GM12878 (cell line): ENCODE measurements around the gene KRTAP5-6. TPM values are rescaled to one million over a fixed set of nuclear protein-coding genes. Genes with fewer than 3 reads are reported as not detected.

Experiments
- ATAC-seq: fragments of 200-7000 bp; cut with Tn5 transposase; 3 replicates; pipeline ENCODE4 v1.9.1; 2020; ENCODE audit warnings: mild to moderate bottlenecking, moderate library complexity
- BruUV-seq: library from RNA; stranded (reverse); fragments of 400-500 nt; replicated peaks from 2 replicates; lab custom pipeline; 2021; lab: Mats Ljungman, UMichigan
- CTCF ChIA-PET: fragments of 300-600 bp; sonication (Branson Sonifier 250); formaldehyde crosslinking; extraction: SDS; loops from one replicate; lab custom pipeline; 2021; ENCODE audit warnings: inconsistent platforms; lab: Yijun Ruan, JAX
- POLR2A ChIA-PET: fragments of 350-600 bp; formaldehyde crosslinking; extraction: SDS; loops from one replicate; lab custom pipeline; 2021; ENCODE audit warnings: inconsistent platforms; lab: Charles Lee
- RAD21 ChIA-PET: fragments of 300-600 bp; sonication (Branson Sonifier 250); formaldehyde crosslinking; loops from one replicate; lab custom pipeline; 2023; ENCODE audit warnings: antibody characterized with exemption; ENCODE audit not compliant: unreplicated experiment; lab: Charles Lee
- SMC1A ChIA-PET: fragments of 300-600 bp; sonication (Branson Sonifier 250); formaldehyde crosslinking; loops from one replicate; lab custom pipeline; 2023; ENCODE audit not compliant: unreplicated experiment, uncharacterized antibody; lab: Charles Lee
- DNase-seq: peaks from one replicate; pipeline ENCODE4 v3.0.0-alpha.2; 2011; ENCODE audit warnings: low read depth, low spot score
- FAIRE-seq: peaks from 3 replicates; lab custom pipeline; 2011; peaks lifted over from hg19 to GRCh38; lab: Jason Lieb, UNC
- H2AFZ ChIP-seq: 2 replicates; pipeline ENCODE4 v1.6.0; 2011; ENCODE audit warnings: low read depth, low read length, control low read depth; ENCODE audit not compliant: control insufficient read depth
- H3K27ac ChIP-seq: 2 replicates; pipeline ENCODE4 v1.5.1; 2011; ENCODE audit warnings: control low read depth; ENCODE audit not compliant: control insufficient read depth, insufficient read depth
- H3K27me3 ChIP-seq, 2 experiments: replicated peaks in 1 of 2; 2 replicates each; pipeline versions ENCODE4 v1.6.0 to v1.6.1; 2011; ENCODE audit warnings: low read length in 1 of 2; ENCODE audit not compliant: control insufficient read depth in 2 of 2, insufficient read depth in 2 of 2
- H3K36me3 ChIP-seq, 2 experiments: 2 replicates each; pipeline ENCODE4 v1.5.1; 2011; ENCODE audit warnings: low read length in 1 of 2; ENCODE audit not compliant: control insufficient read depth in 2 of 2, insufficient read depth in 2 of 2
- H3K4me1 ChIP-seq: 2 replicates; pipeline ENCODE4 v1.6.1; 2011; ENCODE audit warnings: mild to moderate bottlenecking, low read length, moderate library complexity, mixed read lengths; ENCODE audit not compliant: control insufficient read depth, insufficient read depth
- H3K4me2 ChIP-seq: 2 replicates; pipeline ENCODE4 v1.6.0; 2011; ENCODE audit warnings: control low read depth; ENCODE audit not compliant: control insufficient read depth, insufficient read depth
- H3K4me3 ChIP-seq: fragments of 200-600 bp; sonication (generic); 2 replicates; pipeline ENCODE4 v1.5.1; 2016
- H3K79me2 ChIP-seq: 2 replicates; pipeline ENCODE4 v1.6.0; 2011; ENCODE audit warnings: low read length; ENCODE audit not compliant: control insufficient read depth, insufficient read depth
- H3K9ac ChIP-seq: 2 replicates; pipeline ENCODE4 v1.8.0; 2011; ENCODE audit warnings: low read length, control low read depth, mixed read lengths; ENCODE audit not compliant: control insufficient read depth, insufficient read depth
- H3K9me3 ChIP-seq: replicated peaks from 3 replicates; pipeline ENCODE4 v1.5.1; 2011; ENCODE audit warnings: mild to moderate bottlenecking, low read length; ENCODE audit not compliant: control insufficient read depth, insufficient read depth
- H4K20me1 ChIP-seq: 2 replicates; pipeline ENCODE4 v1.6.0; 2011; ENCODE audit not compliant: control insufficient read depth, insufficient read depth
- GABPA ChIP-seq: IDR thresholded peaks from 2 replicates; pipeline ENCODE4 v1.6.1; 2014; ENCODE audit warnings: antibody characterized with exemption, low read depth, mild to moderate bottlenecking, inconsistent platforms
- NBN ChIP-seq: fragments of 450-650 bp; IDR thresholded peaks from 2 replicates; pipeline ENCODE4 v1.6.1; 2016
- NFYA ChIP-seq: IDR thresholded peaks from 2 replicates; pipeline ENCODE4 v1.6.1; 2011; ENCODE audit warnings: low read depth, mild to moderate bottlenecking, low read length, improper control_type of control experiment, borderline replicate concordance
- RUNX3 ChIP-seq: IDR thresholded peaks from 2 replicates; pipeline ENCODE4 v1.6.1; 2012; ENCODE audit warnings: low read length, inconsistent platforms
- SIX5 ChIP-seq: IDR thresholded peaks from 2 replicates; pipeline ENCODE4 v1.6.1; 2011; ENCODE audit warnings: mild to moderate bottlenecking, low read depth, low read length, moderate library complexity; ENCODE audit not compliant: severe bottlenecking
- SMARCA5 ChIP-seq: fragments of 450-650 bp; IDR thresholded peaks from 2 replicates; pipeline ENCODE4 v1.6.1; 2017; ENCODE audit warnings: mild to moderate bottlenecking
- SP1 ChIP-seq: IDR thresholded peaks from one replicate; pipeline ENCODE4 v1.6.1; 2011; ENCODE audit warnings: low read depth, low read length
- ZNF384 ChIP-seq: IDR thresholded peaks from 2 replicates; pipeline ENCODE4 v1.6.1; 2012; ENCODE audit warnings: low read depth, mild to moderate bottlenecking, low read length, improper control_type of control experiment, borderline replicate concordance
- ZNF622 ChIP-seq: fragments of 450-650 bp; IDR thresholded peaks from 2 replicates; pipeline ENCODE4 v1.6.1; 2017; ENCODE audit warnings: mild to moderate bottlenecking, inconsistent platforms
- WGBS: methylation state at CpG from one replicate; pipeline ENCODE4 v1.1.6; 2016; ENCODE audit warnings: low lambda C conversion rate; ENCODE audit not compliant: insufficient replicate concordance, insufficient coverage; ENCODE audit errors: missing lambda C conversion rate; 5-methylcytosine and 5-hydroxymethylcytosine counted together
- in situ Hi-C: fragments of 300-500 bp; cut with MboI; formaldehyde crosslinking; loops from 9 replicates; pipeline ENCODE4 v1.14.3; 2018; ENCODE audit warnings: mixed read lengths
- intact Hi-C: fragments of 100-400 bp; cut with micrococcal nuclease; formaldehyde crosslinking; loops from one replicate; pipeline ENCODE4 v1.14.2; 2022; ENCODE audit not compliant: unreplicated experiment
- polyA plus RNA-seq, 11 experiments: library from polyadenylated mRNA; depleted of rRNA in 4 of 11; unstranded in 6 of 11; stranded (reverse) in 5 of 11; fragments of >200 nt; fragmentation: Nextera tagmentation in 4 of 11; fragmentation: Illumina TruSeq in 1 of 11; extraction: Ambion mirVana in 4 of 11; extraction: Trizol in 1 of 11; gene quantifications; 1 replicate in 1 of 11; 2 replicates in 10 of 11; pipeline versions ENCODE4 v1.2.1 to v1.2.3, GENCODE V29; 2011 to 2016; ENCODE audit warnings: inconsistent platforms in 2 of 11, missing spikeins in 2 of 11, low read depth in 1 of 11
- total RNA-seq, 4 experiments: library from RNA; depleted of rRNA in 3 of 4; stranded (reverse); fragments of >200 nt in 3 of 4; fragmentation: Illumina TruSeq in 1 of 4; extraction: Trizol in 1 of 4; gene quantifications; 2 replicates each; pipeline versions ENCODE4 v1.2.1 to v1.2.3, GENCODE V29; 2013 to 2021
- TF ChIP-seq, protein P1 (sequence below): fragments of 450-650 bp; IDR thresholded peaks from 2 replicates; pipeline ENCODE4 v1.6.1; 2017; ENCODE audit warnings: mild to moderate bottlenecking, low read depth, inconsistent platforms; ENCODE audit not compliant: poor library complexity, severe bottlenecking

The KRTAP5-6 gene
- total and polyA plus RNA-seq, 10 of the 15 experiments (the other 5 are each of a cell fraction or from before 2014, with no cell fraction given): not detected

DNA sequence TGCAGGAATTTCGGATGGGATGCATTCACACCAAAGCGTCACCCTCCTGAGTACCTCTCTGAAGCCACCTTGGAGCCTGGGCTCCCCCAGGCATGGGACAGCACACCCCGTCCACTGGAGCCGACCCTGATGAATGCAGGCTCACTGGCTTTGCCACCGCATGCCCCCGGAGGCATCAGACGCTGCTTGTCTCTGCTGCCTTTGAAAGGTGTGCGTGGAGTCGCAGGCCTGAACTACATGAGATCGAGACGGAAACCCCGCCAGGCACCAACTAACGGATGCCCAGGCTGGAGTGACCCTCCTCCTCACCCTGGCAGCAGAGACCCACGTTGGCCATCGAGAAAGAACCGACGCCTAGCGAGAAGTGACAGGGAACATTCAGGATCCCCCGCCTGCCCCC is 45.0 kb upstream of the KRTAP5-6 start (continued):
- TF ChIP-seq SP1: no peak
- no peak for TF ChIP-seq NFYA
- TF ChIP-seq NBN: no peak

DNA sequence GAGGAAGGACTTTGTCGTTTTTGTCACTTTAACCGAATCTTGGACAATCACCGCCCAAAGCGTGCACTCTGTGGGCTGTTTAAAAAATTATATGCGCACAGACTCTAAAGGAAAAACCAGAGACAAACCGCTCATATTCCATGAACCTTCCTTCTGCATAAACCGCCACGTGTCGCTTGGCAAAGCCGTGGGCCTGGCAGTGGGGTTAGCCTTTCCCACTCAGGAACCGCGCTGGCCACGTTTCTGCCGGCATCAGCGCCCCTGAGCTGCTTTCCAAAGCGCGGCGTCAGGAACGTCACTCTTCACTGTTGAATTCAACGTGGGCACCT is 44.6 kb upstream of the KRTAP5-6 start:
- H3K36me3 ChIP-seq: no peaks in the 10 kb centered on the region
- no peak overlapping the region for H3K9ac ChIP-seq
- WGBS: 41% methylated on average over 20 of the region's 20 CpGs
- no peak for TF ChIP-seq SMARCA5
- no peak for TF ChIP-seq ZNF622
- TF ChIP-seq, protein P1, sequence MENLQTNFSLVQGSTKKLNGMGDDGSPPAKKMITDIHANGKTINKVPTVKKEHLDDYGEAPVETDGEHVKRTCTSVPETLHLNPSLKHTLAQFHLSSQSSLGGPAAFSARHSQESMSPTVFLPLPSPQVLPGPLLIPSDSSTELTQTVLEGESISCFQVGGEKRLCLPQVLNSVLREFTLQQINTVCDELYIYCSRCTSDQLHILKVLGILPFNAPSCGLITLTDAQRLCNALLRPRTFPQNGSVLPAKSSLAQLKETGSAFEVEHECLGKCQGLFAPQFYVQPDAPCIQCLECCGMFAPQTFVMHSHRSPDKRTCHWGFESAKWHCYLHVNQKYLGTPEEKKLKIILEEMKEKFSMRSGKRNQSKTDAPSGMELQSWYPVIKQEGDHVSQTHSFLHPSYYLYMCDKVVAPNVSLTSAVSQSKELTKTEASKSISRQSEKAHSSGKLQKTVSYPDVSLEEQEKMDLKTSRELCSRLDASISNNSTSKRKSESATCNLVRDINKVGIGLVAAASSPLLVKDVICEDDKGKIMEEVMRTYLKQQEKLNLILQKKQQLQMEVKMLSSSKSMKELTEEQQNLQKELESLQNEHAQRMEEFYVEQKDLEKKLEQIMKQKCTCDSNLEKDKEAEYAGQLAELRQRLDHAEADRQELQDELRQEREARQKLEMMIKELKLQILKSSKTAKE: no peak
- TF ChIP-seq SIX5: no peak
- TF ChIP-seq GABPA: no peak
- TF ChIP-seq RUNX3: no peak
- TF ChIP-seq ZNF384: no peak
- RAD21 ChIA-PET: interaction anchor here (0.6 to 2.6 kb wide), 15 partner anchors 11 to 501 kb away, joined by 3 to 23 read pairs (median 4); no protein-coding TSS in a partner anchor
- H4K20me1 ChIP-seq: no peaks in the 10 kb centered on the region
- in situ Hi-C loops: no loop called here
- no peaks in the 10 kb centered on the region for H3K9me3 ChIP-seq
- intact Hi-C loops: loop anchor here (1.0 to 5.0 kb wide), 3 partner anchors 40 to 500 kb away; partner anchors contain the start of gene SYT8
- BruUV-seq: no TSS peak
- SMC1A ChIA-PET: interaction anchor here (1.0 to 1.4 kb wide), 6 partner anchors 42 to 499 kb away, joined by 3 to 12 read pairs (median 4); no protein-coding TSS in a partner anchor
- no peak for FAIRE-seq
- H3K4me1 ChIP-seq: no peaks in the 10 kb centered on the region
- no peak overlapping the region for H3K4me2 ChIP-seq
- H3K79me2 ChIP-seq: no peaks in the 10 kb centered on the region
- DNase-seq: no peak
- POLR2A ChIA-PET: no interaction called here
- H3K27me3 ChIP-seq: peaks cover 0 to 3% of the 10 kb centered on the region in 2 experiments; a peak in 2 of 4 replicates
- no peak overlapping the region for H2AFZ ChIP-seq
- H3K4me3 ChIP-seq: no peak overlapping the region
- CTCF ChIA-PET: interaction anchor here (0.6 to 3.7 kb wide), 38 partner anchors 8 to 502 kb away, joined by 3 to 56 read pairs (median 5); partner anchors contain the start of gene SYT8
- ATAC-seq: no peak
- H3K27ac ChIP-seq: no peak overlapping the region
